Measurements from ENCODE around the gene ATG12.

The ATG12 gene

DNA sequence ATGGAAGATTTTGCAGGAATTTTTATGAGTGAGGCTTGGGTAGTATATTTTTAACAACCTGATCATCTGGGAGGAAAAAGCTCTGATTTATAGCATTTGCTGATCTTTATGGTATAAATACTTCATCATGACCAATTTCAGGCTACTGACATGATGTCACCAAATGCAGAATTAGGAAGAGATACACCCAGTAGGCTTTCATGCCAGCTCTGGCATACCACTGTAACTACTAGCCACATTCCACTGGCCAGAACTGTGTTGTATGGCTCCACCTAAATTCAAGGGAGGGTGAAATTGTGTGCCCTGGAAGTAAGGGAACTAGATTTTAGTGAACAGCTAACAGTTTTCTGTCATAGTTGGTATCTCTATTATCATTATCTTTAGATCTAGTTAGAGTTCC is 18.0 kb upstream of the ATG12 start:
- no peaks in the 10 kb centered on the region for H3K36me3 ChIP-seq (replicated peaks; ENCODE audit: low read depth, low read length)
- no peaks in the 10 kb centered on the region for H3K27me3 ChIP-seq (ENCODE audit: low read depth, low read length)
- H2AFZ ChIP-seq (ENCODE audit: low read depth, low read length), result no peak overlapping the region
- no peak overlapping the region for H3K27ac ChIP-seq (ENCODE audit: low read length)
- no peak overlapping the region for H3K4me3 ChIP-seq (ENCODE audit: low read length)
- TF ChIP-seq, protein P1, sequence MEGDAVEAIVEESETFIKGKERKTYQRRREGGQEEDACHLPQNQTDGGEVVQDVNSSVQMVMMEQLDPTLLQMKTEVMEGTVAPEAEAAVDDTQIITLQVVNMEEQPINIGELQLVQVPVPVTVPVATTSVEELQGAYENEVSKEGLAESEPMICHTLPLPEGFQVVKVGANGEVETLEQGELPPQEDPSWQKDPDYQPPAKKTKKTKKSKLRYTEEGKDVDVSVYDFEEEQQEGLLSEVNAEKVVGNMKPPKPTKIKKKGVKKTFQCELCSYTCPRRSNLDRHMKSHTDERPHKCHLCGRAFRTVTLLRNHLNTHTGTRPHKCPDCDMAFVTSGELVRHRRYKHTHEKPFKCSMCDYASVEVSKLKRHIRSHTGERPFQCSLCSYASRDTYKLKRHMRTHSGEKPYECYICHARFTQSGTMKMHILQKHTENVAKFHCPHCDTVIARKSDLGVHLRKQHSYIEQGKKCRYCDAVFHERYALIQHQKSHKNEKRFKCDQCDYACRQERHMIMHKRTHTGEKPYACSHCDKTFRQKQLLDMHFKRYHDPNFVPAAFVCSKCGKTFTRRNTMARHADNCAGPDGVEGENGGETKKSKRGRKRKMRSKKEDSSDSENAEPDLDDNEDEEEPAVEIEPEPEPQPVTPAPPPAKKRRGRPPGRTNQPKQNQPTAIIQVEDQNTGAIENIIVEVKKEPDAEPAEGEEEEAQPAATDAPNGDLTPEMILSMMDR (IDR thresholded peaks at IDR 0.05; ENCODE audit: low read depth, low read length), result no peak
- TF ChIP-seq EZH2phosphoT487 (IDR thresholded peaks at IDR 0.05; ENCODE audit: low read depth), result no peak
- H3K9ac ChIP-seq (ENCODE audit: low read length), result no peak overlapping the region
- peaks cover 2% of the 10 kb centered on the region for H3K4me1 ChIP-seq (ENCODE audit: low read length)
- peaks cover 43% of the 10 kb centered on the region for H4K20me1 ChIP-seq (ENCODE audit: insufficient read depth, low read length)
- no peak overlapping the region for H3K4me2 ChIP-seq (ENCODE audit: low read length)
- peaks cover 41% of the 10 kb centered on the region for H3K79me2 ChIP-seq (ENCODE audit: low read length)
- no peaks in the 10 kb centered on the region for H3K9me3 ChIP-seq (ENCODE audit: insufficient read depth, low read length)

DNA sequence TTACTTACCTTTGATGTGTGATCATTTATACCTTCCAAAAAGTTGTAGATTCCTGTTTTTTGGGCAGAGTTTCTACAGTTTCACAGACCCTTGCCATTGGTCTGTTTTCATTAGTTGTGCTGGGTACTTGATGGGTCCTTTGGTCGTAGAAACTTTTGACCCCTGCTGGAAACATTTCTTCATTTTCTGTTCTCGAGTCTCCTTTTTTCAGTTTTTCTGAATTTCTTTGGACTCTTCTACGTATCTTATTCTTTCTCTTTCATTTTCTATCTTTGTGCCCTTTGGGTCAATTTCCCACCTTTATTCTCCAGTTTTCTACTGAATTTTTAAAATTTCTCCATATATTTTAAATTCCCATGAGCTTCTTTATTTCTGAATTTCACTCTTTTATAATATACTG is 17.0 kb upstream of the ATG12 start:
- Histone ChIP-seq H3K9ac (ENCODE audit: low read length) (no peak overlapping the region), H3K27ac (ENCODE audit: low read length) (no peak overlapping the region), H3K79me2 (ENCODE audit: low read length) (peaks cover 49% of the 10 kb centered on the region), H3K9me3 (ENCODE audit: insufficient read depth, low read length) (no peaks in the 10 kb centered on the region), H4K20me1 (ENCODE audit: insufficient read depth, low read length) (peaks cover 44% of the 10 kb centered on the region), H3K36me3 (replicated peaks; ENCODE audit: low read depth, low read length) (peaks cover 4% of the 10 kb centered on the region), H3K4me1 (ENCODE audit: low read length) (no peaks in the 10 kb centered on the region), H2AFZ (ENCODE audit: low read depth, low read length) (no peak overlapping the region), H3K4me2 (ENCODE audit: low read length) (no peak overlapping the region), H3K27me3 (ENCODE audit: low read depth, low read length) (no peaks in the 10 kb centered on the region), H3K4me3 (ENCODE audit: low read length) (no peak overlapping the region)
- TF ChIP-seq, protein P1 (IDR thresholded peaks at IDR 0.05; ENCODE audit: low read depth, low read length), result no peak
- no peak for TF ChIP-seq EZH2phosphoT487 (IDR thresholded peaks at IDR 0.05; ENCODE audit: low read depth)

DNA sequence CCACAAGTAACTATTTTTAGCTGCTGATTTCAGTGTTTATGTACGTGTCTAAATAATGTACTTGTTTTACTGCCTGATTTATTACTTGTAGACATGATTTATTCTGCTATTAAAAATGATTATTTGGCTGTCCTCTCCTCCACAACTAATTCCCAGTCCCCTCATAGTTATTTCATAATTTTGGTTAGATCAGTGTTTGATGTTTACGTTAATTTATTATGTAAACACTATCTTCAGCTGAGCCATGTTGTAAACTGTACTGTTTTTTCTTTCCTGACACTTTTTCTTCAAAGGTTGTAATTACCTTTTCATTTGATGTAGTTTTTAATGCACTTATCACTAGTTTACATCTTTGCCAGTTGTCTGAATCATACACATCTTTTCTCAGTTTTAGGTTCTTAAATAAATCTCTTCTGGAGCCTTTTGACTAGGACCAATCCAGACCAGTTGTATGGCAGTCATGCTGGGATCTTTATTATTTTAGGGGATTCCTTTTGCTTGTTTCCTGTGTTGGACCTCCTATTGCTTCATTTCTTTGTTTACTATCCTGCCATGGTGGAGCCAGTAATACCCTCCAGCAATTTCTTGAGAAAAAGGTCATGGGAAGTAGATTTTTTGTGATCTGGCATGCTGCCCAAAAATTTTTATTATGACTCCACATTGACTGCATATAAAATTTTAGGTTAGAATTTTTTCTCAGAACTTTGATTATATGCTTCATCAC is 16.4 kb upstream of the ATG12 start:
- no peaks in the 10 kb centered on the region for H3K9me3 ChIP-seq (ENCODE audit: insufficient read depth, low read length)
- peaks cover 53% of the 10 kb centered on the region for H3K79me2 ChIP-seq (ENCODE audit: low read length)
- no peak for TF ChIP-seq EZH2phosphoT487 (IDR thresholded peaks at IDR 0.05; ENCODE audit: low read depth)
- TF ChIP-seq, protein P1 (IDR thresholded peaks at IDR 0.05; ENCODE audit: low read depth, low read length), result no peak
- H3K9ac ChIP-seq (ENCODE audit: low read length), result no peak overlapping the region
- peaks cover 4% of the 10 kb centered on the region for H3K36me3 ChIP-seq (replicated peaks; ENCODE audit: low read depth, low read length)
- H4K20me1 ChIP-seq (ENCODE audit: insufficient read depth, low read length), result peaks cover 46% of the 10 kb centered on the region
- H3K27me3 ChIP-seq (ENCODE audit: low read depth, low read length), result no peaks in the 10 kb centered on the region
- H3K4me3 ChIP-seq (ENCODE audit: low read length), result no peak overlapping the region
- no peaks in the 10 kb centered on the region for H3K4me1 ChIP-seq (ENCODE audit: low read length)
- no peak overlapping the region for H3K4me2 ChIP-seq (ENCODE audit: low read length)
- H2AFZ ChIP-seq (ENCODE audit: low read depth, low read length), result no peak overlapping the region
- no peak overlapping the region for H3K27ac ChIP-seq (ENCODE audit: low read length)

DNA sequence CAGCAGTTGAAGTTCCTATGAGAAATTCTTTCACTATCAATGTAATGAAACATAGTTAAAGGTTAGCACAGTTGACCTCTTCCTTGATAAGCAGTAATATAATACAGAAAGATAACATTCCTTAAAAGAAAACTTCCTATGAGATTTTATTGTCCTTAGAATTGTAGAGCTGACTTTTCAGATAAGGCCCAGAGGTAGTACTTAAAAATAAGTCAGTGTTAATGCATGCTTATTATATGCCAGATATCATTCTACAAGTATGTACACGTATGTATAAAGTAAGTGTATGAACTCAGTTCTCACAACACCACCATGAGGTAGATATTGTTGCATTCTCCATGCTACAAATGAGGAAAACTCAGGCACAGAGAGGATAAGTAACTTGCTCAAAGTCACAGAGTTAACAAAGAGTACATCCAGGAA is 15.7 kb upstream of the ATG12 start:
- H3K9me3 ChIP-seq (ENCODE audit: insufficient read depth, low read length), result no peaks in the 10 kb centered on the region
- peaks cover 48% of the 10 kb centered on the region for H4K20me1 ChIP-seq (ENCODE audit: insufficient read depth, low read length)
- H3K27ac ChIP-seq (ENCODE audit: low read length), result no peak overlapping the region
- no peaks in the 10 kb centered on the region for H3K4me1 ChIP-seq (ENCODE audit: low read length)
- H3K27me3 ChIP-seq (ENCODE audit: low read depth, low read length), result no peaks in the 10 kb centered on the region
- H3K4me3 ChIP-seq (ENCODE audit: low read length), result no peak overlapping the region
- TF ChIP-seq, protein P1 (IDR thresholded peaks at IDR 0.05; ENCODE audit: low read depth, low read length), result no peak
- TF ChIP-seq EZH2phosphoT487 (IDR thresholded peaks at IDR 0.05; ENCODE audit: low read depth), result no peak
- H2AFZ ChIP-seq (ENCODE audit: low read depth, low read length), result no peak overlapping the region
- no peak overlapping the region for H3K4me2 ChIP-seq (ENCODE audit: low read length)
- H3K36me3 ChIP-seq (replicated peaks; ENCODE audit: low read depth, low read length), result peaks cover 4% of the 10 kb centered on the region
- H3K79me2 ChIP-seq (ENCODE audit: low read length), result peaks cover 53% of the 10 kb centered on the region; the same call in 1 of the 2 replicates
- H3K9ac ChIP-seq (ENCODE audit: low read length), result no peak overlapping the region

Data from OCI-LY3 (cell line).